SJCRH30 (cell line): Measurements from ENCODE around the gene CNNM3. TPM values are rescaled to one million over a fixed set of nuclear protein-coding genes. Genes with fewer than 3 reads are reported as not detected.

Experiments
- DNase-seq, 2 experiments: peaks; one replicate each; pipeline ENCODE4 v3.0.0-alpha.2; 2015 to 2020
- H3K27ac ChIP-seq: fragments of 250-450 bp; sonication (Bioruptor Pico); 2 replicates; pipeline ENCODE4 v1.5.1; 2020; ENCODE audit warnings: mild to moderate bottlenecking, moderate library complexity
- H3K27me3 ChIP-seq: fragments of 250-450 bp; sonication (Bioruptor Pico); 2 replicates; pipeline ENCODE4 v1.5.1; 2020; ENCODE audit warnings: mild to moderate bottlenecking, moderate library complexity
- H3K36me3 ChIP-seq: fragments of 250-450 bp; sonication (Bioruptor Pico); 2 replicates; pipeline ENCODE4 v1.5.1; 2020; ENCODE audit warnings: mild to moderate bottlenecking, moderate library complexity
- H3K4me1 ChIP-seq: fragments of 250-450 bp; sonication (Bioruptor Pico); 2 replicates; pipeline ENCODE4 v1.5.1; 2020; ENCODE audit warnings: mild to moderate bottlenecking, moderate library complexity
- H3K4me3 ChIP-seq: fragments of 250-450 bp; sonication (Bioruptor Pico); 2 replicates; pipeline ENCODE4 v1.5.1; 2020; ENCODE audit warnings: mild to moderate bottlenecking, moderate library complexity
- H3K9me3 ChIP-seq: fragments of 250-450 bp; sonication (Bioruptor Pico); replicated peaks from 2 replicates; pipeline ENCODE4 v1.5.1; 2020; ENCODE audit warnings: mild to moderate bottlenecking, moderate library complexity
- total RNA-seq: library from RNA; depleted of rRNA; stranded (reverse); fragments of >200 nt; shearing (Covaris generic); gene quantifications from 2 replicates; pipeline ENCODE4 v1.2.3, GENCODE V29; 2014; rRNA removed

Gene CNNM3
- total RNA-seq, 1 experiment from 2014 or later: 9.3 TPM

DNA sequence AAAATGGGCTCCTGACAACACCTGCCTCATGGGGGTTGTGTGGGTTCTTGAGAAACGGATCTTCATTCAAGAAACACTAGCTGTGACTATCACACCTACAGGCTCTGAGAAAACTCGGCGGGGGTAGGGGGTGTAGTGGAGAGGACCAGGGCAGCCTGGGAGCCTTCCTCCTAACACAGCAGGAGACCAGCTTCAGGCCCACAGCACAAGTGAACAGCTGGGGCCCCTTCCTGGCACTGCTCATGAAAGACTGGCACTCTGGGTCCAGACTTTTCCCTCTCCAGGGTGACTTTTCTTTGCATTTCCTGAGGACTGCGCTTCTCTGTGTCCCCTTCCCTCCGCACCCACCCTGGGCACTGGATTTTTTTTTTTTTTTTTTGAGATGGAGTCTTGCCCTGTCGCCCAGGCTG is 61.0 kb downstream of the CNNM3 start:
- no peak overlapping the region for H3K4me3 ChIP-seq
- no peaks in the 10 kb centered on the region for H3K36me3 ChIP-seq
- H3K4me1 ChIP-seq: peaks cover 51% of the 10 kb centered on the region
- no peaks in the 10 kb centered on the region for H3K9me3 ChIP-seq
- DNase-seq: peak in 1 of 2 experiments; percentile 50
- peak overlapping the region; percentile 23; the same call in 1 of the 2 replicates for H3K27ac ChIP-seq
- no peaks in the 10 kb centered on the region for H3K27me3 ChIP-seq

DNA sequence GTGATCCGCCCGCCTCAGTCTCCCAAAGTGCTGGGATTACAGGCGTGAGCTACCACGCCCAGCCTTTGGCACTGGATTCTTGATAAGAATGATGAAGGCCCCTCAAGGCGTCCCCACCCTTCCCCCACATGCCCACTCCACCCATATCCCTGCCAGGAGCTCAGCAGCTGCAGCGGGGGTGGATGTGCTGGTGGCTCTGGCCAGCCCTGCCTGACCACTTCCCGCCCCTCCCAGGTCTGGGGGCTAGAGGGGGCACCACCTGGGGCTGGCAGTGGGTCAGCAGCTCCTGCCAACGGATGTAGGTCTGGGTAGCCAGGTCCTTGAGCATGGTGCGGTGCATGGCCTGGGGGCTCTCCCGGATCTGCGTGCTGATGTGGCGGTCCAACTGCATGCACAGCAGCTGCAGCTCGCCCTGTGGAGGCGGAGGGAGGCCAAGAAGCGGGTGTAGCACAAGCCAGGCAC is 61.6 kb downstream of the CNNM3 start:
- H3K4me1 ChIP-seq: peaks cover 57% of the 10 kb centered on the region

DNA sequence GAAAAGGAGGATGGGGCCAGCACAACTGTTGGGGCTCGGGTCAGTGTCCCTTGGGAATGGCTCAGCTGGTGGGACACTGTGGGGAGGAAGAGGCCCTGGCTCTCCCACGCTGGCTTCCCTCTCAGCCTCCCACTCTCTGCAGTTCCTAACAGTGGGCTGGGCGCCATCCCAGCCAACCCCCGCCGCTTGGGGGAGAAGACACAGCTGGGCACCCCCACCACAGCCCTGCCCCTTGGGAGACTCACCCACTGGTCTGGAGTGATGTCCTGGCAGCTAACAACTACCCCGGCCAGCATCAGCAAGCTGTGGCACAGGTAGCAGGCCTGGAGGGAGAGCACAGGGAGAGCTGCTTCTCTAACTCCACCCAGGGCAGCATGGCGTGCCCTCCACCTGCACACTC is 62.1 kb downstream of the CNNM3 start:
- no peaks in the 10 kb centered on the region for H3K36me3 ChIP-seq
- H3K27ac ChIP-seq: peak overlapping the region; percentile 23
- peaks cover 62% of the 10 kb centered on the region for H3K4me1 ChIP-seq
- H3K9me3 ChIP-seq: no peaks in the 10 kb centered on the region
- no peak for DNase-seq
- H3K27me3 ChIP-seq: no peaks in the 10 kb centered on the region
- no peak overlapping the region for H3K4me3 ChIP-seq

More for the DNA sequence above, 61.6 kb downstream of the CNNM3 start:
- DNase-seq: peak; percentile 75 to 78
- H3K36me3 ChIP-seq: no peaks in the 10 kb centered on the region
- H3K27ac ChIP-seq: peak overlapping the region; percentile 23
- H3K4me3 ChIP-seq: no peak overlapping the region
- H3K27me3 ChIP-seq: no peaks in the 10 kb centered on the region
- no peaks in the 10 kb centered on the region for H3K9me3 ChIP-seq

DNA sequence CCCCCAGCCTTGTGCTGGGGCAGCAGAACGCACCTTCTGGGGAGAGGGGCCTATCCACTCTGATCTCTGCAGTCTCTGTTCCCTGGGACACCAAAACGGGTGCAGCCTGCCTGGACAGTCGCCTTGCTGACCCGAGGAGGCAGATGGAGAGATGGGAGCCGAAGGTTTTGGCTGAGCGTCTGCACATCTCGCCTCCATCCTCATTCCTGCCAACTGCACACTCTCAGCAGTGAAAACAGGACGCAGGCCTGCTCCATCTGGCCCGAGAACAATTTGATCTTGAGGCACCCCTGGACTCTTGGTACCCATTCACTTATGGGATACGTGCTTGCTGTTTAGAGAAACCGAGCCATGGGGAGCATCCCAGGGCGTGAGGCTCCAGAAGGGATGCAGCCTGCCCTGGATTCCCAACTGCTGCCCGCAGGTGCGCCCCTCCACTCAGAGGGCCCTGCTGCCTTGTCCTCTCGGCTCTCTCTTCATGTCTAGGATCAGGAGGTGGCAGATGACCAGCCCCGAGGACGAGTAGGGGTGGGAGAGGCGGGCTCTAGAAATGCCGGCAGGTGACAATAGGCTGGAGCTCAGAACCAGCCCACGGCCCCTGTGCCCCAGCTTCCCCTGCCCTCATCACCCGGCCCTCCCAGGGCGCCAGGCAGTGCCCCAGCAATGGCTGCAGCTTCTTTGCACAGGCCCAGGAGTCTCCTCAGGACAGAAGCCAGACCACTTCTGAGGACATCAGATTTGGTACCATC is 62.9 kb downstream of the CNNM3 start:
- H3K36me3 ChIP-seq: no peaks in the 10 kb centered on the region
- no peaks in the 10 kb centered on the region for H3K27me3 ChIP-seq
- peaks cover 61% of the 10 kb centered on the region for H3K4me1 ChIP-seq
- no peak for DNase-seq
- H3K27ac ChIP-seq: no peak overlapping the region
- no peaks in the 10 kb centered on the region for H3K9me3 ChIP-seq
- no peak overlapping the region for H3K4me3 ChIP-seq

DNA sequence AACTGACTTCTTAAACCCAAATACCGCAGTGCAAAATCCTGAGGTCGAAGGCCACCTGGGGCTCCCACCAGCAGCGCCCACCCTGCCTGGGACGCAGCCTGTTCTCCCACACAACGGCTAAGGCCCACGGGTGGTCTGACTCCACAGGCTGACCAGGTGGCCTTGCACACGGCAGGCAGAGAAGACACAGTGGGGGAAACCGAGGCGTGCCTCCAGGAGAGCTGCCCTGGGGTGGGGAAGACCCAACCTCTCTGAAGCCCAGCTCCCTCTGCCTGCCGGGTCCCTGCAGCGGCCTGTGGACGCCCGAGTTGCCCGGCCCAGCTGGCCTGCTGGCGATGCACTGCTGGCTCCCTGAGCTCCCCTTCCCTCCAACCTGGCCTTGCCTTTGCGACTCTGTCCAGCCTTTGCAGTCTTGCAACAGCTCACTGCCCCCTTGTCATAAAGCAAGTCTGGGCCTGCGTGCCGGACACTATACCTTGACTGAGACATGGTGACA is 63.5 kb downstream of the CNNM3 start:
- Histone ChIP-seq H3K36me3 (no peaks in the 10 kb centered on the region), H3K4me3 (no peak overlapping the region), H3K27ac (no peak overlapping the region), H3K9me3 (no peaks in the 10 kb centered on the region), H3K27me3 (no peaks in the 10 kb centered on the region), H3K4me1 (peaks cover 61% of the 10 kb centered on the region)
- no peak for DNase-seq

DNA sequence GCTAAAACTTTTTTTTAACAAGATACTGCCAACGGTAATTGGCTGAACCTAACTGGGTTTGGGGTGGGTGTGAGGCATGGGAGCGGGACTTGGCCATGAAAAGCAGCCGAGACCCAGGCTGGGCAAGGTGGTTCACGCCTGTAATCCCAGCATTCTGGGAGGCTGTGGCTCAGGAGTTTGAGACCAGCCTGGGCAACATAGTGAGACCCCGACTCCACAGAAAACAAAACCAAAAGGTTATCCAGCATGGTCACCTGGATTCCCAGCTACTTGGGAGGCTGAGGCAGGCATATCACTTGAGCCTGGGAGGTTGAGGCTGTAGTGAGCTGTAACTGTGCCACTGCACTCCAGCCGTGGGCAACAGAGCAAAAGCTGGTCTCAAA is 64.8 kb downstream of the CNNM3 start:
- no peak for DNase-seq
- Histone ChIP-seq H3K27me3 (no peaks in the 10 kb centered on the region), H3K27ac (no peak overlapping the region; the same call in 1 of the 2 replicates), H3K36me3 (no peaks in the 10 kb centered on the region), H3K9me3 (no peaks in the 10 kb centered on the region), H3K4me3 (no peak overlapping the region), H3K4me1 (peaks cover 53% of the 10 kb centered on the region)

DNA sequence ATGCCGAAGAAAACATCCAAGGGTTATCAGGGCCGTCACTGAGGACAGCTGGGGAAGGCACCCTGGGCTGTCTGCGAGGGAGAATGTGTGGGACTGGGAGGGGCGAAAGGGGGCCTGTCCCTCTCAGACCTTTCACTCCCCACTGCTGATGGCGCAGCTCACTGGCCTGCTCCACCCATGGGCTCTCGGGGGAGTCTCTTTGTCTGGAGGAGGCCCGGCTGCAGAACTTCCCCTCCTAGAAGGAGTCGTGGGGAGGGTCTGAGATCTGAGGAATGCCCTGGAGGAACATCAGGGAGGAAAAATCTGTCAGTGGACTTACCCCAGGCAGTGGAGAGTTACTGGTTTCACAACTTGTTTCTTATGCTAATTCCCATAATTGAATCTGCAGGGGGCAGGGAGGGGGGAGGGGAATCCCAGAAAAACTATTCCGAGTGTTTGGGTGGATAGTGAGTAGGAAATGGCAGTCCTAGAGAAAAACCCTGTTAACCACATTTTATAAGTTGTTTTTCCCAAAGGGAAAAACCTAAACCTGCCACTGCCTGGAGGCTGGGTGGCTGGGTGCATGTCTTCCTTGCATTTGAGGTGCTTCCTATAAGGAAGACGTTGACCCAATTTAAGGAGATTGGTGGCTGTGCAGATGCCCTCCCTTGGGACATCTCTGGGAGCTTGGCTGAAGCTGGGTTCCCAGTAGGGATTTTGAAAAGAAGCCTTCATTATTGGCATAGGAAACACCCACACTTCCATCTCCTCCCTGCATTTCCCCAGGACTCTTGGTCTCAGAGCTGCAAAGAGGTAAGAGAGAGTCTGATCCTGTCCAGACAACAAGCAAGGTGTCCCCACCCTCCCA is 65.5 kb downstream of the CNNM3 start:
- H3K27ac ChIP-seq: peak overlapping the region; percentile 89
- peaks cover 46% of the 10 kb centered on the region for H3K4me1 ChIP-seq
- H3K27me3 ChIP-seq: no peaks in the 10 kb centered on the region
- peak; percentile 52 to 69 for DNase-seq
- H3K36me3 ChIP-seq: no peaks in the 10 kb centered on the region
- peak overlapping the region; percentile 13; the same call in 1 of the 2 replicates for H3K4me3 ChIP-seq
- no peaks in the 10 kb centered on the region for H3K9me3 ChIP-seq

DNA sequence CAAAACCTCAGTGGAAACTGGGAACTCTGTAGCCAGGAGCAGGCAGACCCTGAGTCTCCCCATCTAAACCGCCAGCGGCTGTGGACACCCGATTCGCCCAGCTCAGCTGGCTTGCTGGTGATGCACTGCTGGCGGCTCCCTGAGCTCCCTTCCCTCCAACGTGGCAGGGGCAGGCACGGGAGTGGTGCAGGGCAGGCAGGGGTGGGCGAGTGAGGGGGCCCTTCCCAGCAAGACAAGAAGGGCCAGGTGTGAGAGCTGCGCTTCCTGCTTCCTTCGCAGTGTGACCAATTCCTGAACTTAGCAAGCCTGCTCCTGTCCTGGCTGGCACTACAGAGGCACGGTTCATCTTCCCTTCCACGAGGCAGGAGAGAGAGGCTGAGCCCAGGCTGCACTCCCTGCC is 66.2 kb downstream of the CNNM3 start:
- peak; percentile 90 to 93 for DNase-seq
- H3K27me3 ChIP-seq: no peaks in the 10 kb centered on the region
- peak overlapping the region; percentile 89 for H3K27ac ChIP-seq
- H3K4me1 ChIP-seq: peaks cover 39% of the 10 kb centered on the region
- no peaks in the 10 kb centered on the region for H3K36me3 ChIP-seq
- H3K4me3 ChIP-seq: peak overlapping the region; percentile 12; the same call in 1 of the 2 replicates
- H3K9me3 ChIP-seq: no peaks in the 10 kb centered on the region

DNA sequence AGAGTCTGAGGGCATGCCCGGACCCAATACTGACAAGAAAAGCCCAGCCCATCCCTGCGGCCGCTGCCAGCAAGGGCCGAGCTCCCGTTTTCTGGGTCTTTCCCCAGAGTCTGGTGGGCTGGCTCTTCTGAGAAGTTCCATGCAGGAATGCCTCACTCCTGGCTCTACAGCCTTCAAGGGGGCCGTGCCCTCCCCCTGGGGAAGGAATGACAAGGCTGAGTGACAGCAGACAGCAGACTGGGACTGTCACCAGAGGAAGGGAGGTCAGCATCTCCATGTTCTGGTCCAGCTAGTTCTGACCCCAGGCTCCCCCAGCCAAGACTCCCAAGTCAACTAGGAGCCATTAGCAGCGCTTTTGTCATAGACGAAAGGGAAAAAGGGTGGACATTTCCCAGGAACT is 66.8 kb downstream of the CNNM3 start:
- Histone ChIP-seq H3K4me1 (peaks cover 39% of the 10 kb centered on the region), H3K9me3 (no peaks in the 10 kb centered on the region), H3K27ac (peak overlapping the region; percentile 89), H3K27me3 (no peaks in the 10 kb centered on the region), H3K36me3 (no peaks in the 10 kb centered on the region), H3K4me3 (no peak overlapping the region)
- no peak for DNase-seq

DNA sequence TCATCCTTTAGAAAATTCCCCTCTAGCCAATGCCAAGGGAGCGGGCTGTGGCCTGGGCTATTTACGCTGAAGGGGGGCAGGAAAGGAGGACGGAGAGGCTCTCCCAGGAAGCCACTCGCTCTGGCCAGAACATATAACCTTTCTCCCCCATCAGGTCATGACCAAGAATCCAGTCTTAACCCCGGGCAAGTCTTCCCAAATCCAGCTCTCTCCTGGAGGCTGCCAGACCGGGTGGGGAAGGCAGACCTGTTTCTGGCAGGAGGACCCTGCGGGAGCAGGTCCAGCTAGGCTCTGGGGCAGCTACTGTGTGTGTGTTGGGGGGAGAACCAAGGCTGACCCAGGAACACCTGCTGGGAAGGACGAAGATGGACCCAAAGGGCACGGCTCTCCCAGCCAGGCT is 67.2 kb downstream of the CNNM3 start:
- peaks cover 39% of the 10 kb centered on the region for H3K4me1 ChIP-seq
- no peak for DNase-seq
- no peaks in the 10 kb centered on the region for H3K9me3 ChIP-seq
- H3K4me3 ChIP-seq: no peak overlapping the region
- no peaks in the 10 kb centered on the region for H3K36me3 ChIP-seq
- H3K27me3 ChIP-seq: no peaks in the 10 kb centered on the region
- peak overlapping the region; percentile 89 for H3K27ac ChIP-seq

Other genes with a start within 250 kb of the CNNM3 start
- 46.1 and 50.9 TPM in 2 replicates for gene KANSL3, start 178.0 kb upstream of the CNNM3 start, total RNA-seq
- gene FER1L5, start 173.5 kb upstream of the CNNM3 start, total RNA-seq: 0.04 TPM in 1 of 2 replicates, not detected in the other
- 29.5 and 31.9 TPM in 2 replicates for gene LMAN2L, start 76.2 kb upstream of the CNNM3 start, total RNA-seq
- 3.7 and 4.3 TPM in 2 replicates for gene CNNM4, start 55.4 kb upstream of the CNNM3 start, total RNA-seq
- gene ANKRD23, start 27.8 kb downstream of the CNNM3 start, total RNA-seq: 0.58 and 1.1 TPM in 2 replicates
- gene ANKRD39, start 41.7 kb downstream of the CNNM3 start, total RNA-seq: 7.7 and 7.8 TPM in 2 replicates
- 41.3 and 49.4 TPM in 2 replicates for gene SEMA4C, start 53.8 kb downstream of the CNNM3 start, total RNA-seq
- 1.4 and 2.0 TPM in 2 replicates for gene FAM178B, start 170.3 kb downstream of the CNNM3 start, total RNA-seq